GM12878 (cell line): Measurements from ENCODE around the gene DDX20. TPM values are rescaled to one million over a fixed set of nuclear protein-coding genes. Genes with fewer than 3 reads are reported as not detected.

Experiments used
- ATAC-seq: fragments of 200-7000 bp; cut with Tn5 transposase; 3 replicates; pipeline ENCODE4 v1.9.1; 2020; ENCODE audit warnings: mild to moderate bottlenecking, moderate library complexity
- BruUV-seq: library from RNA; stranded (reverse); fragments of 400-500 nt; replicated peaks from 2 replicates; lab custom pipeline; 2021; lab: Mats Ljungman, UMichigan
- CTCF ChIA-PET: fragments of 300-600 bp; sonication (Branson Sonifier 250); formaldehyde crosslinking; extraction: SDS; loops from one replicate; lab custom pipeline; 2021; ENCODE audit warnings: inconsistent platforms; lab: Yijun Ruan, JAX
- POLR2A ChIA-PET: fragments of 350-600 bp; formaldehyde crosslinking; extraction: SDS; loops from one replicate; lab custom pipeline; 2021; ENCODE audit warnings: inconsistent platforms; lab: Charles Lee
- RAD21 ChIA-PET: fragments of 300-600 bp; sonication (Branson Sonifier 250); formaldehyde crosslinking; loops from one replicate; lab custom pipeline; 2023; ENCODE audit warnings: antibody characterized with exemption; ENCODE audit not compliant: unreplicated experiment; lab: Charles Lee
- SMC1A ChIA-PET: fragments of 300-600 bp; sonication (Branson Sonifier 250); formaldehyde crosslinking; loops from one replicate; lab custom pipeline; 2023; ENCODE audit not compliant: unreplicated experiment, uncharacterized antibody; lab: Charles Lee
- DNase-seq: peaks from one replicate; pipeline ENCODE4 v3.0.0-alpha.2; 2011; ENCODE audit warnings: low read depth, low spot score
- FAIRE-seq: peaks from 3 replicates; lab custom pipeline; 2011; peaks lifted over from hg19 to GRCh38; lab: Jason Lieb, UNC
- H2AFZ ChIP-seq: 2 replicates; pipeline ENCODE4 v1.6.0; 2011; ENCODE audit warnings: low read depth, low read length, control low read depth; ENCODE audit not compliant: control insufficient read depth
- H3K27ac ChIP-seq: 2 replicates; pipeline ENCODE4 v1.5.1; 2011; ENCODE audit warnings: control low read depth; ENCODE audit not compliant: control insufficient read depth, insufficient read depth
- H3K27me3 ChIP-seq, 2 experiments: replicated peaks in 1 of 2; 2 replicates each; pipeline versions ENCODE4 v1.6.0 to v1.6.1; 2011; ENCODE audit warnings: low read length in 1 of 2; ENCODE audit not compliant: control insufficient read depth in 2 of 2, insufficient read depth in 2 of 2
- H3K36me3 ChIP-seq, 2 experiments: 2 replicates each; pipeline ENCODE4 v1.5.1; 2011; ENCODE audit warnings: low read length in 1 of 2; ENCODE audit not compliant: control insufficient read depth in 2 of 2, insufficient read depth in 2 of 2
- H3K4me1 ChIP-seq: 2 replicates; pipeline ENCODE4 v1.6.1; 2011; ENCODE audit warnings: mild to moderate bottlenecking, low read length, moderate library complexity, mixed read lengths; ENCODE audit not compliant: control insufficient read depth, insufficient read depth
- H3K4me2 ChIP-seq: 2 replicates; pipeline ENCODE4 v1.6.0; 2011; ENCODE audit warnings: control low read depth; ENCODE audit not compliant: control insufficient read depth, insufficient read depth
- H3K4me3 ChIP-seq: fragments of 200-600 bp; sonication (generic); 2 replicates; pipeline ENCODE4 v1.5.1; 2016
- H3K79me2 ChIP-seq: 2 replicates; pipeline ENCODE4 v1.6.0; 2011; ENCODE audit warnings: low read length; ENCODE audit not compliant: control insufficient read depth, insufficient read depth
- H3K9ac ChIP-seq: 2 replicates; pipeline ENCODE4 v1.8.0; 2011; ENCODE audit warnings: low read length, control low read depth, mixed read lengths; ENCODE audit not compliant: control insufficient read depth, insufficient read depth
- H3K9me3 ChIP-seq: replicated peaks from 3 replicates; pipeline ENCODE4 v1.5.1; 2011; ENCODE audit warnings: mild to moderate bottlenecking, low read length; ENCODE audit not compliant: control insufficient read depth, insufficient read depth
- H4K20me1 ChIP-seq: 2 replicates; pipeline ENCODE4 v1.6.0; 2011; ENCODE audit not compliant: control insufficient read depth, insufficient read depth
- ATF7 ChIP-seq: fragments of 450-650 bp; IDR thresholded peaks from 2 replicates; pipeline ENCODE4 v1.6.1; 2016; ENCODE audit warnings: low read depth, mild to moderate bottlenecking
- EED ChIP-seq: sonication (generic); IDR thresholded peaks from 2 replicates; pipeline ENCODE4 v1.6.1; 2016; ENCODE audit warnings: antibody characterized with exemption, low read depth
- EGR1 ChIP-seq, 2 experiments: IDR thresholded peaks; 1 replicate in 1 of 2; 2 replicates in 1 of 2; pipeline ENCODE4 v1.6.1; 2011 to 2012; ENCODE audit warnings: low read depth in 2 of 2, low read length in 2 of 2, borderline replicate concordance in 1 of 2, mild to moderate bottlenecking in 1 of 2, moderate library complexity in 1 of 2
- MEF2B ChIP-seq: fragments of 450-650 bp; IDR thresholded peaks from 2 replicates; pipeline ENCODE4 v1.6.1; 2018; ENCODE audit warnings: mild to moderate bottlenecking, moderate library complexity; ENCODE audit not compliant: partially characterized antibody, poor library complexity, severe bottlenecking
- POU2F2 ChIP-seq: IDR thresholded peaks from 3 replicates; pipeline ENCODE4 v1.6.1; 2011; ENCODE audit warnings: low read depth, mild to moderate bottlenecking, low read length, borderline replicate concordance
- TCF12 ChIP-seq: IDR thresholded peaks from 2 replicates; pipeline ENCODE4 v1.6.1; 2011; ENCODE audit warnings: low read depth, mild to moderate bottlenecking, low read length
- YY1 ChIP-seq: IDR thresholded peaks from 2 replicates; pipeline ENCODE4 v1.6.1; 2011; ENCODE audit warnings: low read depth, mild to moderate bottlenecking, low read length
- ZNF207 ChIP-seq: fragments of 450-650 bp; IDR thresholded peaks from 2 replicates; pipeline ENCODE4 v1.6.1; 2014; ENCODE audit warnings: antibody characterized with exemption, mild to moderate bottlenecking, borderline replicate concordance
- whole genome bisulfite sequencing: methylation state at CpG from one replicate; pipeline ENCODE4 v1.1.6; 2016; ENCODE audit warnings: low lambda C conversion rate; ENCODE audit not compliant: insufficient replicate concordance, insufficient coverage; ENCODE audit errors: missing lambda C conversion rate; 5-methylcytosine and 5-hydroxymethylcytosine counted together
- in situ Hi-C: fragments of 300-500 bp; cut with MboI; formaldehyde crosslinking; loops from 9 replicates; pipeline ENCODE4 v1.14.3; 2018; ENCODE audit warnings: mixed read lengths
- intact Hi-C: fragments of 100-400 bp; cut with micrococcal nuclease; formaldehyde crosslinking; loops from one replicate; pipeline ENCODE4 v1.14.2; 2022; ENCODE audit not compliant: unreplicated experiment
- polyA plus RNA-seq, 11 experiments: library from polyadenylated mRNA; depleted of rRNA in 4 of 11; unstranded in 6 of 11; stranded (reverse) in 5 of 11; fragments of >200 nt; fragmentation: Nextera tagmentation in 4 of 11; fragmentation: Illumina TruSeq in 1 of 11; extraction: Ambion mirVana in 4 of 11; extraction: Trizol in 1 of 11; gene quantifications; 1 replicate in 1 of 11; 2 replicates in 10 of 11; pipeline versions ENCODE4 v1.2.1 to v1.2.3, GENCODE V29; 2011 to 2016; ENCODE audit warnings: inconsistent platforms in 2 of 11, missing spikeins in 2 of 11, low read depth in 1 of 11
- total RNA-seq, 4 experiments: library from RNA; depleted of rRNA in 3 of 4; stranded (reverse); fragments of >200 nt in 3 of 4; fragmentation: Illumina TruSeq in 1 of 4; extraction: Trizol in 1 of 4; gene quantifications; 2 replicates each; pipeline versions ENCODE4 v1.2.1 to v1.2.3, GENCODE V29; 2013 to 2021

Gene DDX20
- total and polyA plus RNA-seq, 10 of the 15 experiments (the other 5 are each of a cell fraction or from before 2014, with no cell fraction given) = 7.2 to 30.6 (median 25.1) TPM

GRCh38 chr1:111754984-111755330 lies 744 bp upstream of the DDX20 start:
- H3K27me3 ChIP-seq = no peaks in the 10 kb centered on the region
- intact Hi-C loops = loop anchor here (1.0 to 10.0 kb wide), 6 partner anchors 16 to 610 kb away; partner anchors contain the start of genes ATP5PB, CEPT1, DRAM2 and INKA2
- RAD21 ChIA-PET = interaction anchor here (0.6 to 7.7 kb wide), 23 partner anchors 9 to 1200 kb away, joined by 3 to 68 read pairs (median 4); partner anchors contain the start of genes ADORA3, INKA2 and TMIGD3
- SMC1A ChIA-PET = interaction anchor here (0.7 to 12.9 kb wide), 22 partner anchors 9 to 302 kb away, joined by 3 to 123 read pairs (median 4); partner anchors contain the start of gene INKA2
- TSS peak; percentile 85 for BruUV-seq
- peak overlapping the region; percentile 87 for H3K27ac ChIP-seq
- H3K9ac ChIP-seq = peak overlapping the region; percentile 82
- H3K4me3 ChIP-seq = peak overlapping the region; percentile 88
- TF ChIP-seq ZNF207 = no peak
- 0 out of 2 replicates have a peak, but pooled peaks have one; percentile 7 for TF ChIP-seq YY1
- 0 out of 2 replicates have a peak, but pooled peaks have one; percentile 46 for TF ChIP-seq EED
- no peak for TF ChIP-seq TCF12
- 0 out of 3 replicates have a peak, but pooled peaks have one; percentile 4 for TF ChIP-seq POU2F2
- TF ChIP-seq ATF7 = peak; percentile 8; the same call in 1 of the 2 replicates
- peak; percentile 87 to 99 for TF ChIP-seq EGR1 (IDR thresholded peaks at IDR 0.05; ENCODE audit: borderline replicate concordance in 1 of 2, low read depth in 2 of 2, low read length in 2 of 2)
- TF ChIP-seq MEF2B = peak; percentile 36
- in situ Hi-C loops = loop anchor here (5.0 to 10.0 kb wide), 2 partner anchors 250 to 878 kb away; partner anchors contain the start of genes ADORA3 and TMIGD3
- CTCF ChIA-PET = interaction anchor here (0.7 to 6.7 kb wide), 33 partner anchors 9 to 724 kb away, joined by 3 to 72 read pairs (median 4); partner anchors contain the start of genes ADORA3, INKA2 and TMIGD3
- FAIRE-seq (peak; percentile 76), DNase-seq (no peak), ATAC-seq (peak; percentile 19)
- H2AFZ ChIP-seq = peak overlapping the region; percentile 78
- no peaks in the 10 kb centered on the region for H3K9me3 ChIP-seq
- 3% methylated on average over 12 of the region's 12 CpGs for WGBS
- H3K4me2 ChIP-seq = peak overlapping the region; percentile 25
- peaks cover 3% of the 10 kb centered on the region; the same call in 1 of the 2 replicates for H3K4me1 ChIP-seq
- H4K20me1 ChIP-seq = no peaks in the 10 kb centered on the region
- H3K79me2 ChIP-seq = peaks cover 37% of the 10 kb centered on the region
- POLR2A ChIA-PET = interaction anchor here (0.5 to 1.9 kb wide), 8 partner anchors 9 to 457 kb away, joined by 3 to 10 read pairs (median 4); partner anchors contain the start of gene INKA2
- 0 out of 4 replicates have a peak, but pooled peaks cover 0 to 5% of the 10 kb centered on the region in 2 experiments for H3K36me3 ChIP-seq
